Measurements from ENCODE around the gene PLEKHG4.

The PLEKHG4 gene

DNA sequence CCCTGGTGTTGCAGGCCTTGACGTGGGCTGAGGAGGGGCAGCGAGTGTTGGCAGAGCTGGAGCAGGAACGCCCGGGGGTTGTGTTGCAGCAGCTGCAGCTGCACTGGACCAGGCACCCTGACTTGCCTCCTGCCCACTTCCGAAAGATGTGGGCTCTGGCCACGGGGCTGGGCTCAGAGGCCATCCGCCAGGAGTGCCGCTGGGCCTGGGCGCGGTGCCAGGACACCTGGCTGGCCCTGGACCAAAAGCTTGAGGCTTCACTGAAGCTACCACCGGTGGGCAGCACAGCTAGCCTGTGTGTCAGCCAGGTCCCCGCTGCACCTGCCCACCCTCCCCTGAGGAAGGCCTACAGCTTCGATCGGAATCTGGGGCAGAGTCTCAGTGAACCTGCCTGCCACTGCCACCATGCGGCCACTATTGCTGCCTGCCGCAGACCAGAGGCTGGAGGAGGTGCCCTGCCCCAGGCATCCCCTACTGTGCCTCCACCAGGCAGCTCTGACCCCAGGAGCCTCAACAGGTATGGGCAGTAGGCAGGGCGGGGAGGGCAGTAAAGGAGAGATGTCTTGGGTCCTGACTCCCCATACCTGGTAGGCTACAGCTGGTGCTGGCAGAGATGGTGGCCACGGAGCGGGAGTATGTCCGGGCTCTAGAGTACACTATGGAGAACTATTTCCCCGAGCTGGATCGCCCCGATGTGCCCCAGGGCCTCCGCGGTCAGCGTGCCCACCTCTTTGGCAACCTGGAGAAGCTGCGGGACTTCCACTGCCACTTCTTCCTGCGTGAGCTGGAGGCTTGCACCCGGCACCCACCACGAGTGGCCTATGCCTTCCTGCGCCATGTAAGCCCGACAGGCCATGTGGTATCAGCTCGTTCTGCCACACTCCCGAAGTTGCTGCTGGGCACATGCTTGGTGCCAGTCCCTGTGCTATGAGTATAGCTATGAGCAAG lies 5.6 kb downstream of the PLEKHG4 start:
- no peak for DNase-seq (ENCODE audit: low spot score)

DNA sequence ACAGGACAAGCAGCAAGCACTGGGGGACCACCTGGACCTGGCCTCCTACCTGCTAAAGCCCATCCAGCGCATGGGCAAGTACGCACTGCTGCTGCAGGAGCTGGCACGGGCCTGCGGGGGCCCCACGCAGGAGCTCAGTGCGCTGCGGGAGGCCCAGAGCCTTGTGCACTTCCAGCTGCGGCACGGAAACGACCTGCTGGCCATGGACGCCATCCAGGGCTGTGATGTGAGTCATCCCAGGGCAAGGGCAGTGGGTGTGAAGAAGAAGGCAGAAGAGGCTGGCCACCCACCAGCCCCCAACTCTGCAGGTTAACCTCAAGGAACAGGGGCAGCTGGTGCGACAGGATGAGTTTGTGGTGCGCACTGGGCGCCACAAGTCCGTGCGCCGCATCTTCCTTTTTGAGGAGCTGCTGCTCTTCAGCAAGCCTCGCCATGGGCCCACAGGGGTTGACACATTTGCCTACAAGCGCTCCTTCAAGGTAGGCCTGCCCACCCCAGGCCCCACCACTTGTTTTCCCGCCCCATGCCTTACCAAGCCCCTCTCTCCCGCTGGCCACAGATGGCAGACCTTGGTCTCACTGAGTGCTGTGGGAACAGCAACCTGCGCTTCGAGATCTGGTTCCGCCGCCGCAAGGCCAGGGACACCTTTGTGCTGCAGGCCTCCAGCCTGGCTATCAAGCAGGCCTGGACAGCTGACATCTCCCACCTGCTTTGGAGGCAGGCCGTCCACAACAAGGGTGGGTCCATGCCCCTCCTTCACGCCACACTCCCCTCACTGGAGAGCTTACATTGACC lies 7.3 kb downstream of the PLEKHG4 start:
- no peak for DNase-seq (ENCODE audit: low spot score)

DNA sequence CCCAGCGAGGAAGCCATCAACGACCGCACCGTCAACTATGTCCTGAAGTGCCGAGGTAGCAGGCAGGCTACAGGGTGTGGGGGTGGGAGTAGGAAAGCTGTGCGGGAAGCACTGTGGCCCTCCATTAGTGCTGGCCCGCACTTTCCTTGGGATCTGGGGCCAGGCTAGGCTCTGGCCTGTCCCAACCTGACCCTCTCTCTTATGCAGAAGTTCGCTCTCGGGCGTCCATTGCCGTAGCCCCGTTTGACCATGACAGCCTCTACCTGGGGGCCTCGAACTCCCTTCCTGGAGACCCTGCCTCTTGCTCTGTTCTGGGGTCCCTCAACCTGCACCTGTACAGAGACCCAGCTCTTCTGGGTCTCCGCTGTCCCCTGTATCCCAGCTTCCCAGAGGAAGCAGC lies 8.6 kb downstream of the PLEKHG4 start:
- no peak for DNase-seq (ENCODE audit: low spot score)

DNA sequence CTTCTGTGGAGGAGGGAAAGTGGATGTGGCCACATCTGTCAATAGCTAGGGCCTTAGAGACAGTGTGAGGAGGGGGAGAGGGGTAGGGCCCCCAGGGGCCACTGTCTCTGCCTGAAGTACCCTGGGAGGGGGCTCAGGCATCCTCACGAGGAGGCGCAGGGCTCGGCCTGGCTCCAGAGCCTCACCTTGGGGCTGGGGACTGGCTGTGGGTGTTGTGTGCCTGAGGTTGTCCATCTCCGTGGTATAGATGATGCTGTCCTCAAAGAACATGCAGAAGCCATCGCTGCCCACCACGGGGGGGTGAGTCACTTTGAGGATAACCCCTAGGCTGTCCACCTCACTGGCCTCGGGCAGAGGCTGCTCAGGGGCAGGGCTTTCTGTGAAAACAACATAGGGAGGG lies 12.1 kb downstream of the PLEKHG4 start:
- no peak for DNase-seq (ENCODE audit: low spot score)

DNA sequence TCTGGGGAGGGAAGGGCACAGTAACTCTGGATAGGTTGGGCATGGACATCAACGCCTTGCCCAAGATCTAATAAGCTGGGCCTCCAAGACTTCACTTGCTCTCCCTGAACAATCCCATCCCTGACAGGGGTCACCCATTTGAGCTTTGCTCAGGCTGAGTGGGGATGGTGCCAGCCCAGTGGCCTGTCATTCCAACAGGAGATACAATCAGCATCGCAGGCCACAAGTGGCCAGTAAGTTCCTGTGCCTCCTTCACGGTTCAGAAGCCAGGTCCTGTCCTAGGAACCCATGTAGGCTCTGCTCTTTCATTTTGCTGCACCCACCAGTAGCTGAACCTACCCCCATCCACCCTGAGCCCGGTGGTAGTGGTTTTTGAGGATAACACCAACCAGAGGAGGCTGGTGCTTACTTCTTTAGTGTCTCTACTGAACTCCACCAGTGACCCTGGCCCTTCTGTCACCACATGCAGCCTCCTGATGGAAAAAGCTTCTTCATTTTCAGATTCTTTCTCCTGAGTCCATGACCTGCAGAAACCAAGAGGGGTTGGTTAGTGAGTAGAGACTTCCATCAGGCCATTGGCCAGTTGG lies 14.9 kb downstream of the PLEKHG4 start:
- DNase-seq (ENCODE audit: low spot score): no peak

DNA sequence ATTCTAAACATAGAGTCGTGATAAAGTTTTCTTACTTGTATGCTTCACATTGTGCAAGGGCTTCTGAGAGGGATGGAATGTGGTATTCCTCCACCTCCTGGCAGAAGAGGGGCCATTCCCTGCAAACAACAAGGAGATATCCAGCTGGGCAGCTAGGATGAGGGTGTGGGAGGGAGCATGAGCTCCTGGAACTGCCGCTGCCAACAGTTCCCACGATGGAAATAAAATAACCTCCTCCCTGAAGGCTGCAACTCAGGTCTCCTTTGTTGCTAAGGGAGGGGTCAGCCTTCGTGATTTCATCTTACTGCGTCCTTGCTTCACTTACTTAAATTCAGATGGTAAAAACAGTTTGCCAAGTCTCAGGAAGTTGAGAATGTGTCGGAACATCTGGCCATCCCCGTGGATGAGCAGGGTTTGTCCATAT lies 15.6 kb downstream of the PLEKHG4 start:
- no peak for DNase-seq (ENCODE audit: low spot score)

DNA sequence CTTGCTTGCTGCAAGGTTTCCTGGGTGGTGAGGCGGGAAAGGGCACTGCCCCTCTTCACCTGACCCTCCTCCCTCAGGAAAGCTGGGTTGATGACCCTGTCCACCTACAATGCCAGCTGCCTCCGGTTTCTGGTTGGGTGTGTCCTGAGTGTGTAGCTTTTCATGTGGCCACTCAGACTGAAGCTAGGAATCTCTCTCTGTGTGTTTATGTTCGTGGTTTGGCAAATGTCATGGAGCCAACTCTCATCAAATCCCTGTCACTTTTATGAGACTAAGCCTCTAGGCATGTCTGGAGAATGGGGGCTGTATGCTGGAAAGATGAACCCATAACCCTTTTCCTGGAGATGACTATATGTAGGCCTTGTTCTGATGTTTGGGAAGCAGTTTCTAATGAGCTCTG lies 17.1 kb downstream of the PLEKHG4 start:
- no peak for DNase-seq (ENCODE audit: low spot score)

DNA sequence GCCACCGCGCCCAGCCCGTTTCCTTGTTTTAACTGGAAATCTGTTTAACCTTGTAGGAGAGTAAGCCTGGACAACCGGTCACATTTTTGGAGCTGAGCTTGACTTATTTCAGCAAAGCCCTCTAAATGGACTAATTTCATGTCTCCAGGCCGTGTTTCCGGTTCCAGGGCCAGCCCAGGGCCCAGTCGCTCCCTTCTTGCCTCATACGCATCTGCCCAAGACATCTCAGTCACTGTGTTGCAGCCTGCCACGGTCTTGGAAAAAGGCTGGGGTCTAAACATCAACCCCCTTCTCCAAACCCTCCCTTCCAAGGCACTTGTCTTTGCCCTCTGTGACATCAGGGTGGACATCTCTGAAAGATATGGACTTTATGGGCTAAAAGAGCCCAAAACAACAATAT lies 18.9 kb downstream of the PLEKHG4 start:
- no peak for DNase-seq (ENCODE audit: low spot score)

DNA sequence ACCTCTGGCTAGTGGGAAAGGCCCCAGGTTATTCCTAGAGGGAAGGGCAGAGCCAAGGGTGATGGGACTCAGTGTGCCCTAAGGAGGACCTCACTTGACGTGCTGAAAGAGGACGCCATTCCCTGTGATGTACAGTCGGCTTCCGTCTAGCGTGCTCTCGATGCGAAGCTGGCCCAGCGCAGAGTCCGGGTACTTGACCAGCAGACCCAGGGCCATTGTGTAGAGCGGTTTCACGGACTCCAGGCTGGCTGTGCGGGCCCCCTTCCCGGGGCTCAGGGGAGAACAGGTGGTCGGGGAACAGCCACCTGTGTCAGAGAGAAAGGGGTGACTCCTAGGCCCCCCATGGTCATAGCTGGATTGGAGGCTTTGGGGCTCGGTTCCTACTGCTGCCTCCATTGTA lies 19.9 kb downstream of the PLEKHG4 start:
- DNase-seq (ENCODE audit: low spot score): no peak

DNA sequence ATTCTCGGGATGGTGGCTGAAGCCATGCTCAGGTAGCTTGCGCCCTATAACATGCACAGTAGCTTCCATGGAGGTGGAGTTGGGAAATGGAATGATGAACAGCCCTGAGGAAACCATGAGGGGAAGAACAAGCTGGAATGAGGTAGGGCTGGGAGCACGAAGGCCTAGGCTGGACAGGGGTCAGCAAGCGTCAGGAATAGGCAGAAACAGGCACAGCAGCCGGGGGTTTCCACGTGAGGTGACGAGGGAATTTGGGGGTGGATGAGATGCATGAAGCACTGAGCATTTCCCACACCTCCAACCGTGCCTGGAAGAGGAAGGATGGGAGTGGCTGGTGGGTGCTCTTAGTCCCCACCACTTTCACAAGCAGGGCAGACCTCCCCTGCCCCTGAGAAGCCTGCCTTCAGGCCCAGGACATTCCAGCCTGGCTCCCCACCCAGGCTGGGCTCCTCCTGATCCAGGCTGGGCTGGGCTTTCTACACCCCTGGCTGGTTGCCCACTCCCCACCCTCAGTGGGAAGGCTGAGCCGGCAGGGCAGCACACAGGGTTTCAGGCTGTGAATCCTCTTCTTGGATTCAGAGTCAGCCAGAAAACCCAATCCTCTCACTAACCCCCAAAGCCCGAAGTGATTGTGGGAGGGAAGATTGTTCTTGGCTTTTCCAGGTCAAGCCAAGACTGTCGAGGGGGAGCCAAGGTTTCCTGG lies 21.9 kb downstream of the PLEKHG4 start:
- no peak for DNase-seq (ENCODE audit: low spot score)

DNA sequence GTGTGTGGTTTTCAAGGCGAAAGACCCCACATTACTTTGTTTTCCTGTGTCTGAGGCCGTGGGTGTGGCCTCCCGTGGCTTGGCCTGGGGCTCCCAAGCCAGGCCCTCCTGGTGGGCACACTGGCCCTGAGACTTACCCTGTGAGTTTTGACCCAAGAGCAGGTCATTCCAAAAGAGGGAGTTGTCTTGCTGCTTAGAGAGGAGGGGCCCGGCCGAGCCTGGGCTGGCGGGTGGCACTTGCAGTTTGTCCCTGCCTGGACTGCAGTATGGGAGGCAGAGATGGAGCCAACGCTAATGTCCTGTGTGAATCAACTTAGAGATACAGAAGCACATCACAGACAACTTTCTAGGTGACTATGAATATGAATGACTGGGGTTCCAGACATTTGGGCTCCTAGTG lies 22.7 kb downstream of the PLEKHG4 start:
- DNase-seq (ENCODE audit: low spot score): no peak

DNA sequence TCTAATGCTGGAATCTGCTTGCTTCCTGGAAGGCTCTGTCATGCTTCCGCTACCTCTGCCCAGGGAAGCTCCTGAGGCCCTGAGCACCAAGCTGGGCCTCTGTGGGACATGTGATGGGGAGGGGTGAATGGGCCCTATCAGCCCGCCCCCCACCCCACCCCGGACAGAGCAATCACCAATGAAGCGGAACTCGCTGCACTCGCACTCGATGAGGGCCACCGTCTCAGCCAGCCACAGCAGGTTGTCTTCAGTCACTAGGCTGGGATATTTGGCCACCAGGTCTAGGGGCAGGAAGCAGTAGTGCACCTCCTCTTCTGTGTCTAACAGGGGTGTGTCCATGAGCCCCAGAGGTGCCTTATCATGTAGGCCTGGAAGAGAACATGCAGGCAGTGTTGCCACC lies 23.6 kb downstream of the PLEKHG4 start:
- DNase-seq (ENCODE audit: low spot score): no peak

DNA sequence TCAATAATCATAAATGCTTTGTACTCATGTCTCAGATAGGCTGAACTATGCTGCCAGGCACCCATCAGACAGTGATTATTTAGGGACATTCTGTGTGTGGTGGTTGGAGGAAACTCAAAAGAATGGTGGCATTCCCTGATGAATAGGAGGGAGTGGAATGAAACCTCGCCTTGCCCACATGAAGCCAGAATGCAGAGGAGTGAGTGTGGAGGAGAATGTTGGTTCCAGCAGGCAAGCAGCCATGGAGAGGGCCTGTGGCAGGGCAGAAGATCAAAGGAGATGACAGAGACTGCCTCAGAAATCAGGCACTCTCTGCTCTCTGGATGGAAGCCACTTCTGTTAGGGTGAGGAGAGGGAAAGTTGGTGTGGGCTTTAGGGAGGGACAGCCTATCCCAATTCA lies 24.7 kb downstream of the PLEKHG4 start:
- no peak for DNase-seq (ENCODE audit: low spot score)

DNA sequence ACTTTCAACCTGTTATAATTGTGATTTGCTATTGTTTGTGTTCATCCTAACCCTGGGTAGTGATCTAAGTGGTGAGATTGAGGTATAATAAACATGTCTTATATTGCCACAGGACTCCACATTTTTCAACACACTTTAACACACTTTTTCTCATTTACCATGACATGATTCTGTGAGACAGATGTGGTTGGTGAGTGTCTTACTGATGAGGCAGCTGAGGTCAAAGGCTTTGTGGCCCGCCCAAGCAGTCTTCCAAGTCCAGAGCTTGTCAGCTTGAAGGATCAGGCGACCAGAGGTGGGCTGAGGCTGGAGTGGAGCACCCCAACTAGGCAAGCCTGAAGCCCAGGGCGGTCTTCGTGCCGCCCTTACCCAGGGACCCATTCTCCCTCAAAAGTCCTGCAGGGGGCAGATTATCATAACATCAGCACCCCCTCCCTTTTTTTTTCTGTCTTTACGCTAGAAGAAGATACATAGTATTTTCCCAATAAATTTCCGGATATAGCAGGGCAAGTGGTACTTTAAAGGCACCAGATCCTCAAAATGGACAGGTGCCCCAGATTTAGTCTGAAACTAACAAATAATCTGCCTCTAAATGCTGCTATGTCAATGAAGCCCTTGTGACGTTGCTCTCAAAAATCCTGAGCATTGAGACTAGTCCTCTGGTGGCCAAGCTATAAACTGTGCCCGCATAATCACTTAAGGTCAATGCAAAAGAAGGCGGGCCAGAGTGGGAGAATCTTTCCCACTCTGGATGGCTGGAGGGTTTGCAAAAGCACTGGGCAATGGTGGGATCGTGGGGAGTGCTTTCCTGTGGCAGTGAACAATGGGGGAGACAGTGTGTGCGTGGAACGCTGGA lies 26.1 kb downstream of the PLEKHG4 start:
- no peak for DNase-seq (ENCODE audit: low spot score)

DNA sequence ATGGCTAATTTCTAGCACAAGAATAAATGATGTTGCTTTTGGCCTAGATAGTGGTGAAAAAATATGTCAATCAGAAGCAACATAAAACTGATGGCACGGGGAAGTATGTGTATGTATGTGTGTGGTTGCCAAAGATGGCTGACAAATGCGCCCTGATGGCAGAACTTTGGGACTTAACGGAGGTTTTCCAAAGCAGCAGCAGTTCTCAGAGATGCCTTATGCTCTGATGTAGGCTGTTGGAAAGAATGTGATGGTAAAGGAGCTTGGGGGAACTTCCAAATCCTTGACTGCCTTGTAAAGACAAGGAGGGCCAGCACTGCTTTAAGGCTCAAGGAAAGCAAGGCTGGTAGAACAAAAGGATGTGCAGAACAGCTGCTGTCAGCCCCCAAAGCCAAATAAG lies 31.2 kb downstream of the PLEKHG4 start:
- DNase-seq (ENCODE audit: low spot score): no peak

DNA sequence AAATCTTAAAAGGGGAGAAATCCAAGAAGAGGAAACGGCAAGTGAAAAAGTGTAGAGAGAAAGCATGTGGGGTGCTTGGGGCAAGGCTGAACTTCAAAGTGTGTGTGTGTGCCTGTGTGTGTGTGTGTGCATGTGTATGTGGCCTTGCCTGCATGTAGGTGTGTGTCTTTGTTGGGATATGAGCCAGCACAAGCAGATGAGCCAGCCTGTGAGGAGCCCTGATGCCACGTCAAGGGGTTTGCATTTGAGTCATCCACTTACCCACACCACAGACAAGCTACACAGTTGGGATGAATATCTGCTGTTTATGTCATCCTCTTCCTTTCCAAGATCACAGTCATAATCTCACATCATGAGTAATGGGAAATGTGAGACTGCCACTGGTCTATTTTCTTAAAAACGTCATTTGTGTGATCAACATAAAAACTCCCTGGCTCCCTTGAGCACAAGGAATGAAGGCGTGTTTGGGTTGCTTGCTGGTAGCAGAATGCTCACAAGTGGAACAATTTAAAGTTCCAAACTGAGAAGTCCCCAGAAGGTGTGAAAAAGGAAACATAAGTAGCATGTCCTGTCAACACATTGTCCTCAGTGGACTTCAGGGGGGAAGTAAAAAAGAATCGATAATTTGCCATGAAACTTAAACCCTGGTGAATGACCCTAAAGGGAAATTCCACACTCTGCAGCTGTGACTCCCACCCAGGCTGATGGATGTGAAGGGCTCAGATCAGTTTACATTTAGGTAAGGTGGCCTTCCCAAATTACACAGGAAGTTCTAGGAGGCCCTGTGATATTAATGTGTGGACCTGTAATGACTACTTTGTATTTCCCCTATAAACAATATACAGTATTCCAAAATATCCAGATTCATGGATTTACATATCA lies 32.5 kb downstream of the PLEKHG4 start:
- no peak for DNase-seq (ENCODE audit: low spot score)

DNA sequence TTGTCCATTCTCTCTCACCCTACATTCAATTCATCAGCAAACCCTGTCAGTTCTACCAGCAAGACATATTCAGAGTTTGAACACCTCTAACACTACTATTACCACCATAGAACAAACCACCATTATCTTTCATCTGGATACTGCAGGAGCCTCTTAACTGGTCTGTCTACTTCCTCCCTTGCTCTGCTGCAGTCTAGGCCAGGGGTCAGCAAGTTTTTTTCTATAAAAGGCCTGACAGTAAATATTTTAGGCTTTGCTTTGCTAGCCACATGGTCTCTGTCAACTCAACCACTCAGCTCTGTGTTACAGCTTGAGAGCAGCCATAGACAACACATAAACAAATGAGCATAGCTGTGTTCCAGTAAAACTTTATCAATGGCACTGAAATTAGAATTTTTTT lies 33.4 kb downstream of the PLEKHG4 start:
- DNase-seq (ENCODE audit: low spot score): no peak

DNA sequence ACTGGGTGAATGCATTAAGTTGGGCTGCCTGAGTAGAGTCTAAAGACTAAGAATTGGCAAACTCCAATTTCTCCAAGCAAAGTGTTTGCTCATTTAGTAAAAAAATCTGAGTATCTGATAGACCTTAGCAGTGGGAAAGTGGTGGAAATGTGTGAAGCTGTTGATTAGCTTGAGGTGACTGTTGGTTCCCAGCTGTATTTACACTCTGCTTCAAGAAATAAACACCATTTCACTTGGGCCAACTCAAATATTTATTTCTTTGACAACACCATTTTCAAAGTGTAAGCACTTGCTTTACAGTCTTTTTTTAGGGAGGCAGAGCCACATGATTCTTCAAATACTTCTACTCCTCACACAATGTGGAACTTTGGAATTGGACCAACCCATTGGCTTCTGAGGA lies 38.5 kb downstream of the PLEKHG4 start:
- no peak for DNase-seq (ENCODE audit: low spot score)

DNA sequence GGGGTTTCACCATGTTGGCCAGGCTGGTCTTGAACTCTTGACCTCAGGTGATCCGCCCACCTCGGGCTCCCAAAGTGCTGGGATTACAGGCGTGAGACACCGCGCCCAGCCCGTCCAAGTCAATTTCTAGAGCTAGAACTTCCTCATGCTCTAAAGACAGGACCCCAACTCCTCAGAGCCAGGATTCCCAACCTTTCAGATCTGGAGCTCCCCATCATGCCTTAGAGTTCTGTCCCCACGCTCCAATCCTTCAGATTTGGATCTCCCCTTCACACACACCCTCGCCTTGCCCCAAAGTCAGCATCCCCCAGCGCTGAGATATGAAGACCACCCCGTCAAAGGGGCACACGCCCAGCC lies 46.8 kb downstream of the PLEKHG4 start:
- DNase-seq (ENCODE audit: low spot score): no peak

All from germinal center (tissue), 1 donor.